NCI-H1417 treated with DMSO at 0.1 percent for 48 hours (cell line): Measurements from ENCODE around the gene LAMA2.

Experiments used
- DNase-seq: peaks from one replicate; lab custom pipeline; 2025; lab: John Stamatoyannopoulos, UW

The LAMA2 gene

DNA sequence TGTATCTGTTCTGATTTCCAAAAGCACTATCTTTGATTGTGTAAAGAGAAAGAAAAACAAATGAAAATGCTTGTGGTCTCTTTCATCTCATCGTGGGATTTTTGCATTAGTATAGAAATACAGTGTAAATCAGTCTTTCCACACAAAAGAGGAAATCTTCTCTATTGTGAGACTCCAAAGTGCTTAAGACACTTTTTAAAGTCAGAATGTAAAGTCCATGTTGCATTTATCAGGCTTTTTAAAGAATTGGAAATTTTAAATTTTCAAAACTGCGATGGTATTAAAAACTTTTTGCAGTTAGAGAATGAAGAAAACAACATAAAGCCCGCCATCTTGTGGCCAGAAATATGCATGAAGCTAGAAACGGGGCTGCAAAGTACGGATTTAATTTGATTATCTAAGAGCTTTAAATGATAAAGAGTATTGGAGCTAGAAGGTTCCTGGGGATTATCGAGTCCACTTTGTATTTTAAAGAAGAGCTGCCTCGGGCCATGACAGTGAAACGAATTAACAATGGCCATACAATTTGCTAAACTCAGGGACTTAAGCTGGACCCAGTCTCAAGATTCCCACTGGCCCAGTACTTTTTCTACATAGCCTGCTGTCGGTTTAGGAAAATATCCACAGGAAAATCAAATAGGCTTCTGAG lies 487.5 kb downstream of the LAMA2 start:
- DNase-seq = no peak

DNA sequence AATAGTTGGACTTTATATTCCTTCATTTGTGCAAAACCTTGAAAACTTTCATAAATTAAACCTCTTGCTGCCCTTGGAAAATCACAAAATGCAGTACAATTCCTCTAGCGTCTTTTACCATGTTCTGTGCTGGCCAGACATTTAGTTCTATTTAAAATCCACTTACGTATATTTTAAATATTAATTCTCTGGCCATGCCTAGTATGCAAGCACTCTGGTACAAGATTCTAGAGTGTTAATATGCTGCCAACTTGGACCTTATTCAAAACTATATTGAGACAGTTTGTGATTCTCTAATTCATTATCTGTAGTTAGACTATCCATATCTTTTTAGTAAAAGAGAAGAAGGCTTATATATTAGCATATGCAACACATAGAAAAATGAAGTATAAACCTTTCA lies 498.9 kb downstream of the LAMA2 start:
- DNase-seq = no peak

DNA sequence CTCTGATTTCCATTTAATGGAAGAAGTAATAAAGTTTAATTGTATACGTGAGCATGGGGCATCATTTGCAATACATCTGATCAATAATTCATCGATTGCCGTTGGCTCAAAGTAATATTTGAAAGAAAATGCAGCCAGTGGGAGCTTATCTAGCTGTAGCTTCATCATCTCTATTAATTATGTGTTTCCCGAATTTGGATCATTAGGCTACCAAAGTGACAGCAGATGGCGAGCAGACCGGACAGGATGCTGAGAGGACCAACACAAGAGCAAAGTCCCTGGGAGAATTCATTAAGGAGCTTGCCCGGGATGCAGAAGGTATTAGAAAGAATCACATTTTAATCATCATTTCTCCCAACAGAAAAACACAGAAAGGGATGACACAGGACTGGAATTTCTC lies 500.0 kb downstream of the LAMA2 start:
- DNase-seq = no peak

DNA sequence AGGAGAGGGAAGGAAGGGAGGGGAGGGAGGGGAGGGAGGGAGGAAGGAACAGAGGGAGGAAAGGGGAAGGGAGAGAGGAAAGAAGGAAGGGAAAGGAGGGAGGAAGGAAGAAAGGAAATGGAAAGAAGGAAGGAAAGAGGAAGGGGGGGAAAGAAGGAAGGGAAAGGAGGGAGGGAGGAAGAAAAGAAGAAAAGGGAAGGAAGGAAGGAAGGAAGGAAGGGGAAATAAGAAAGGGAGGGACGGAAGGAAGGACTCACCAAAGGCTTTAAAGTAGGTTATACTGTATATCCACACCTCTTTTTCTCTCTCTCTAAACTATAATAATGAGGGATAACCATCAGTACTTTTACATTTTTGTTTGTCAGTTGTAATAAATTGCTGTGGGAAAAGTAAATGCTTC lies 502.2 kb downstream of the LAMA2 start:
- no peak for DNase-seq

DNA sequence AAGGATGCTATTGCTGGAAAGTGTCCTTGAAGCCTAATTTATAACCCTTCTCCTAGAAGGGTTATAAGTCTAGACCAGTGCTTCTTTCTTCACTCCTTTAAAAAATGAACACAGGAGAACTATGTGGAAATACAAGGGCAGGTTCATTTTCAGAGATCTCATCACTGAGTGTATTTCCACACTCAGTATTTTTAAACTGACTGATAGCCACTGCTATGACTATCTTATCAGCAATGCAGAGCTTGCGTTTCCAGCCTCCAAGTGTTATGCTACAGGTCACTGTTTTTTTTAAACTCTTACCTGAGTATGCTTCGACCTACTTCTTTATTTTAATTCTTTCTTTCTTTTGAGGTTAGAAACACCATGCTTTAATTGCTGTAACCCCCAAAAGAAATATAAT lies 508.0 kb downstream of the LAMA2 start:
- no peak for DNase-seq

DNA sequence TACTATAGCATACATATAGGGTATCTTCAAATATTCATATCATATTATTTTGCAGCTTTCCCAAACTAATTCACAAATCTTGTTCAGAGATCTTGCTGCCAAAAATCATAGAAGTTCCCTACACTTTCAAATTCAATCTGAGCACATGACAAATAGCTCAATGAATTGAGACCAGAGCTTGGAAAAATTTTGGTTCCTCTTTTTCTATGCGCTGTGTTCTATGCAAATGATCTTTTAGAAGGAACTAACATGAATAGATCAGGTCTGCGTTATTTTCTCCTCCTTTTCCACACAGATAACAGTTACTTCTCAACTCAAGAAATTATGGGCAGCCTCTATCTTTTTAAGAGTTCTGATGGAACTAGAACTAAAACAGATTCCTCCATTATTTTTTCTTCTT lies 510.7 kb downstream of the LAMA2 start:
- DNase-seq = no peak

DNA sequence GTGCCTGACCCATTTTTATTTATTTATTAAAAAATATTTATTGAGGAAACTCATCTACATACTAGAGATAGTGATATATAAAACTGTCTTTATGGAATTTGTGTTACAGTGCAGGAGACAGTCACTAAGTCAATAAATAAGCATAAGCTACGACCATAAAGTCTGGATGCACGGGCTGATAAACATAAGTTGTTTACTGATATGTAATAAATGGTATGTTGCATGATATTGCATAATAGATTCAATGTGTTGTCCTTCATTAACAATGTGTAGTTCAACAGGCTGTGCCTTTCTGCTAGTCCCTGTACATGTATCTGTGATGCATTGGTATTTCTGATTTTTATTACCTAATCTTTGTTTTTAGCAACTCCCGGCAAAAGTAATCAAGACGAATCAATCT lies 515.8 kb downstream of the LAMA2 start:
- no peak for DNase-seq

DNA sequence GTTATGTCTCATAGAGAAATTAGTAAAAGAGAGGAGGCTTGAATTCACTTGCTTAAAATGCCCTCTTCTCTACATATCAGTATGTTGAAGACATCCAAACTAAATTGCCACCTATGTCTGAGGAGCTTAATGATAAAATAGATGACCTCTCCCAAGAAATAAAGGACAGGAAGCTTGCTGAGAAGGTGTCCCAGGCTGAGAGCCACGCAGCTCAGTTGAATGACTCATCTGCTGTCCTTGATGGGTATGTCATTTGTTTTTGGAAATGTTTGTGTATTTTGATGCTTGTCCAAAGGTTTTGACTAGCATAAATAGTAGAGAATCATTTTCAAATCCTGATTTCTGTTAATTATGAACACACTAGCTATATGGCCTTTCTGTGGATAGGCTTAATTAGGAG lies 519.3 kb downstream of the LAMA2 start:
- no peak for DNase-seq

DNA sequence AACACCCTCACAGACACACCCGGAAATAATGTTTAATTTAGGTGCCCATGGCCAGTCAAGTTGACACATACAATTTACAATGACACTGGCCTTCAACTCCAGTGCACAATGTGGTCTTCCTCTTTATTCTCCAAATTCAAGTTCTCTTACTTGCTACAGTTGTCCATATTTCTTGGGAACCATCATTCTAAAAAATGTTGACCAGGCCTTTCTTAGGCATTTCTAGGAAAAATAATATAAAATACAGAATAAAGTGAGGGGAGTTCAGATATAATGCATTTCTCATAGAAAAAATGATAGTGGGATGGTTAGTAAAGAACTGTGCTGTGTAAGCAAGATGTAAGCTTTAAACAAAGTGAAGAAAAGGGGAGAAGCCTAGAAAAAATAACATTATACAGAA lies 528.2 kb downstream of the LAMA2 start:
- DNase-seq = no peak

DNA sequence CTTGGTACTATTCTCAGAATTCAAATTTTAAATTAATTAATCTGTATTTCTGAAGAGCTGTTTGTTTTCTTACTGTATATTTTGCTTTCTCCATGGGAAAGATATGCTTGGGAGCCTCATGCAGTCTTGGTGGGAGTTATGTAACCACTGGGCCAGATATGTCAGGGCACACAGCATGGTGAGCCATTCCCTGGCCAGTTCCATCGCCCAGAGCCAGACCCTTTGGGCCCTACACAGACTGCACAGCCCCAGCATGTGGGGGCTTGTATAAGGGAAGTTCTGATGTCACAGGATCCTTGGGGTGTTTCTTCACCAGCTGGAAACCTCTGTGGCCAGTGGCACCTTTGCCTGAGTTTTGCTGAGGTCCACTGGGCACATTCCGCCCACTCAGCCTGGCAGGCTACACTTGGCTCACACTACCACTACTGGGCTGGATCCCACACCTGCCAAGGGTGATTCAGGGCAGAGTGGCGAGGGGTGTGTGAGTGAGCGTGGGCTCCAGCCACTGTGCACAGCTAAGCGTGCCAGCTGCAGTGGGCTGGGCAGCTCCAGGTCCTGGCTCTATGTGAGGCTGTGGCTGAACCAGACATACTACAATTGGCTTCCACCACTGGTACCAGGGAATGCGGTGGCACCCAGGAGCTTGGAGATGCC lies 533.5 kb downstream of the LAMA2 start:
- DNase-seq = no peak

DNA sequence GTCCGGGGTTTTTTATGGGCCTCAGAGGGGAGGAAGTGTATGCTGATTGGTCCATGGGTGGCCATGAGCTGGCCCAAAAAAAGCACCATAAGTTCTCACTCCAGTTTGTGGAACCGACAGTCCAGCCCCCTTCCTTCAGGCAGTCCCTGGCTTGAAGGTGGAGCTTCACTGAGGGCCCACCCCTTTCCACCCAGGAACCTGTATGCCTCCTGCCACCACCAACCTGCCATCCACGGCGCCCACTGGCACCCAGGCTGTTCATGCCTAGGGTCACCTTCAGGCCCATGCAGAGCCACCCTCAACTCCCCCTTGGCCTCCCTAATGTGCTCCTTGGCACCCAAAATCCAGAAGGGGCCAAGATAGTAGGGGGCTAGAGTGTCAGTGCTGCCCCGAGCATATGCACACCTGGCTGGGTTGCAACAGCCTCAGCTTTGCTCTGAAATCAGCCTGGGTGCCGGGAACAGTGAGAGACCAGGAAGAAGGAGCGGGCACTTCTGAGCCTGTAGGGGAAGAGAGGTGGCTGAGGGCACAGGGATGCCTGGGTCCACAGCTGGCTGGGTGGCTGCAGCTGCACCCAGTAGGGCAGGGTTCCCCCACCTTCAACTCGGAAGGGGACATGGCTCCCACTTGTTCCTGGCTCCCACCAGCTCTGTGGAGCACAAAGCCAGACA lies 534.6 kb downstream of the LAMA2 start:
- DNase-seq = no peak

DNA sequence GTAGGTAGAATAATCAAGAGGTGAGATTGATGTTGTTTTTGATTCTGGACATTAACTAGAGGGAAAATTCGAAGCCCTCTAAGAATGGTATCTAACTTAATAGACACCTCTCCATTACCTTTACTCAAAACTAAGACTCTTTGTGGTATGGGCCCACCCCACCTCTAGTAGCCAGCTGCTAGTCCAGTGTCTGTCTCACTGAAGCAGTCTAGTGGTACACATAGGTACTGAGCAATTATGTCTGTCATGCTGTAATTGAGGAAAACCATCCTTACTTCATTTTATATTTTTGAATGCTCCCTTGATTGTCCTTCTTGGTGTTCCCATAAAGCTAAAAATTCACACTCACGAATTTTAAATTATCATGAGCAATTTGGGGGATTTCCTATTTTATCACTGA lies 536.4 kb downstream of the LAMA2 start:
- DNase-seq = no peak

DNA sequence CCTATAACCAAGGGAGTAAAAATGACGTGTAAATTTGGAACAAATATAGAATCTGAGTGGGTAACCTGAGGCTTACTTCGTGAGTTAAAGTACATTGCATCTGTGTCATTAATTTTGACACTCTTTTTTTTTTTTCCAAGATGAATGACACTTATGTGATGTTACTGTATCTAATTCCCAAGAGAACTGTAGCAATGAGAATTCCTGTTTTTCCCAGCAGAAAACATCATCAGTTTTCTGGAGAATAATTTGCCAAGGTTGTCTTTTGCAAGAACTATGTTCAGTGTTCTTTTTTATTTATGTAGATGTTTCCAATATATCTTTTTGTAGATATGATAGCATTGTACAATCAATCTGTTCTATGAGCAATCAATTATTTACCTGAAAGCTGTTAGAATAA lies 543.4 kb downstream of the LAMA2 start:
- no peak for DNase-seq

DNA sequence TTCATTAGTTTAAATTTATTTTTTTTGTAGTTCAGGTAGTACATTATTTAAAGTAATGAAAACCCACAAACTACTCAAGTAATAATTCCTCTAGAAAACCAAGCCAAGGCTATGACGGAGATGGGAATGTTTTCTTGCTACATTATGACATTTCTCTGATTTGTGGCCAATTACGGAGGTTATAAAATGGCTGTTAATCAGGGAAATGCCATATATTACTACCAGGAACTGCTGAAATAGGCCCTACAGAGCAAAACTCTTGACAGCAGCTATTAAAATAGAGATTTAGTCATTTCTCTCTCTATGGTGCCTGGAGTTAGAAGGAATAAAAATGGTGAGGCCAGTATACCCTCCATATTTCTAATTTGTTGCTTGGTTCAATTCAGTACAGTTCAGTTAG lies 547.0 kb downstream of the LAMA2 start:
- no peak for DNase-seq

DNA sequence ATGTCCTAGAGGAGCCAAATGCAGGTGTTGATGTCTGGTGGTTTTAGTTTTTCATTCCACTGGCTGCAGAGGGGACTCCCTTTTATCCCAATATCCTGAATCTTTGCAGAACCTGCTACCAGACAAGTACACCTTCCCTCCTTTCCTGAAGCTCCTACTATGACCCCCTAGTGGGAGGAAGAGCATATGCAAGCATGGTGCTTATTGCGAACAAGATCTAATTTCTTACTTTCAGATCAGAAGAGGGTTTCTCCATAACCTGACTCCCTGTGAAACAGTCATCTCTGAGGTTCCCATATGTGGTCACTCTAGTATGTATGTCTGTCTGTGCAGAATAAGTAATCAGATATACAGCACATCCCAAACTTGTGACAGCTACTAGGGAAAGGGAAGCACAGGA lies 549.8 kb downstream of the LAMA2 start:
- DNase-seq = no peak

DNA sequence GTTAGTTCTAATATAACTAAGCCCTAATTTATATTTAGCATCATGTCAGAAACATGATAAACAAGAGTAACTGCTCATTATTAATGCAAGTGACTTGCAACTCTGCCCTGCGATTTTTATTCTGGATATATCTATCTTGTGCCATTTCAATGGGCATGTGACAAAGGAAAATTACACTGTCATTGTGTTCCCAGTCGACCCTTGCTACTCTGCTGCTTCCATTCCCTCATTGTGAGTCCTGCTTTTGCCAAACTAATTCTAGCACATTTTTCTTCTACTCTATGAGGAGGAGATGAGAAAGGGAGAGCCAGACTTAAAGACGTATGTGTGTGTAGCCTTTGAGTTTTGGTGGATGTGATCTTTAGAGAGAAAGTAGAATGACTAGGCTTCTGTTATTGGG lies 551.2 kb downstream of the LAMA2 start:
- DNase-seq = no peak

DNA sequence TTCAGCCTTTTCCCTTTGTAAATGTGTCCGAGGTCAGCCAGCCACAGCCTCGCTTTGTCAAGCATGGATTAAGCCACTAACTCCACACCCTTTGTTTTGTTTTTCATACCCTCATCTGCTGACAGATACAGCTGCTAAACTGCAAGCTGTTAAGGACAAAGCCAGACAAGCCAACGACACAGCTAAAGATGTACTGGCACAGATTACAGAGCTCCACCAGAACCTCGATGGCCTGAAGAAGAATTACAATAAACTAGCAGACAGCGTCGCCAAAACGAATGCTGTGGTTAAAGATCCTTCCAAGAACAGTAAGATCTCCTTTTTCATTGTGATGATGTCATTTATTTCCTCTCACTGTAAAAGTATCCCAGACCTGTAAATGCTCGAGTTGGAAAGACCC lies 557.8 kb downstream of the LAMA2 start:
- DNase-seq = no peak

DNA sequence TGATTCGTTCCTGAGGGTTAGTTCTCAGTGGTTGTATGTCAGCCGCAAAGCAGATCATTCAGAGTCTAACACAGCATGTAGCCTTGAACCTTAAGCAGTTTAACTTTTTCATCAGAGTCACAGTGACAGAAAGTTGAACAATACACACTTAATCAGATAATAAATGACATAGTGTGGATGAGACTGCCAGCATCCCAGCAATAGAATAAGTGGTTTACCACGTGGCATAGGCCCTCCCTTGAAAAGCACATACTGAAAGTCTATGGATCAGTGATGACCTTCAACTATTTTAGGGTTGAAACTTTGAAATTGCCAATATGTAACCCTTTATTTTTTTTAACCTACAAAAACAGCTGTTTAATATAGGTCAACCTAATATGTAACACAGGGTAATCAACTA lies 561.7 kb downstream of the LAMA2 start:
- no peak for DNase-seq

DNA sequence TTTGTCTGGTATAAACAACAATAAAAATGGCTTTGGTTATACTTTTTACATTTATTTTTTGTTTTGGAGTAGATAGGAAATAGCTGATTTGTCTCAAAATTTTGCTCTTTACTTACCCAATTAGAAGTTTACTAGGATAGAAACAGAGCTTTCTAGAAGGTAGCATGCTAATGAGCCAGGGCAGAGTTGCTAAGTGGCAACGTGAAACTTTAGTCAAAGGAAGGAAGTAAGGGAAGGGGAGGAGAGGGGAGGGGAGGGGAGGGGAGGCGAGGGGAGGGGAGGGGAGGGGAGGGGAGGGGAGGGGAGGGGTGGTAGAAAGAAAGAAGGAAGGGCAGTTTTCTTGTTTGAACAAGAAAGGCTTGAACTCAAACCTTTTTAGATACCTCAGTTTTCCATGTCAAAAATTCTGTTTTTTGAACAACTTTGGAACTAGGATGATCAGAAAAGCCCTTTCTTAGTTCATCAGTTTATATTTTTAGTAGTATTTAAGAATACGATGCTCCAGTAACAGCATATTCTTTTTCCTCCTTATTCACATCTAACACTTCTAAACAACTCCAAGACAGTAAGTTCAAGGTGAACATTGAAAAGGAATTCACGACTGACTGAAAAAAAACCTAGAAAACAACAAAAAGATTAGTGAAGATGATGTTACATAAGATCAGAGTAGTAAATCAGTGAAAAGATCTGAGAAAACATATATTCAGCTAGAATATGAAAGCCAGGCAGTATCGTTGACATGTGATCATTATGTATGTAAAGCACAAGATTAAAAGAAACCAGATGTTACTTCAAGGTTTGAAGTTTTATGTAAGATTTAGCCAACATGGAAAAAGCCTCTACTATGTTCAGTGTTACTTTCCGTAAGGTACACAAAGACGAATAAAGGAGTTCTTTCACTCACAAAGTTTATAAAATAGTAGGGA lies 563.6 kb downstream of the LAMA2 start:
- DNase-seq = no peak

DNA sequence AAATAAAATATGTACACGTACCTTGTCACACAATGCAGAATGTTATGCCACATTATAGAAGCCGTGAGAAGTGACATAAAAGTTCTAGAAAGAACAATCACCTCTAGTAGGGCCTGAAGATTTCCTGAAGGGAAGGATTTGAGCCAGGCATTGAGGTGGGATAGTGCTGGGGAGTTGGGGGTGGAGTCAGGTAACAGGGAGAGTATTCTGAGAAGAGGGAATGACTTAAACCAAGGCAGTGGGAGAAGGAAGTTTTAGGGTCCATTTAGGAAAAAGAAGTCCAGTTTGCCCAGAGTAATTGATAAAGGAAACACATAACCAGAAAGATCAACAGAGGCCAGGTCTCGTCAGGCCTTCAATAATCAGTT lies 564.2 kb downstream of the LAMA2 start:
- DNase-seq = no peak

DNA sequence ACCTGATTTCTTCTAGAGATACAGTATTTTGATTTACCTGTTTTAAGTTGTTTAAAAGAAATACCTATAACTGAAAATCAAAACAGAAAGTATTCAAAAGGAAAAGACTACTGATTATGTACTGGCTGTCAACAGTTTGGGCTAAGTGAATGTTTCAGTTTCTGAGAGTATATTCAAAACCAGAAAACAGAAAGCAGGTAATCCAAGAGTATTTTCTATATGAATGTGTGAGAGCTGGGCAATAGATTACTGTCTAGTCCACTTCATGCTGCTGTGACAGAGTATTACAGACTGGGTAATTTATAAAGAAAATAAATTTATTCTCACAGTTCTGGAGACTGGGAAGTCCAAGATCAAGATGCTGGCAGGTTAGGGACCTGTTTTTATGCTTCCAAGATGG lies 566.0 kb downstream of the LAMA2 start:
- no peak for DNase-seq

DNA sequence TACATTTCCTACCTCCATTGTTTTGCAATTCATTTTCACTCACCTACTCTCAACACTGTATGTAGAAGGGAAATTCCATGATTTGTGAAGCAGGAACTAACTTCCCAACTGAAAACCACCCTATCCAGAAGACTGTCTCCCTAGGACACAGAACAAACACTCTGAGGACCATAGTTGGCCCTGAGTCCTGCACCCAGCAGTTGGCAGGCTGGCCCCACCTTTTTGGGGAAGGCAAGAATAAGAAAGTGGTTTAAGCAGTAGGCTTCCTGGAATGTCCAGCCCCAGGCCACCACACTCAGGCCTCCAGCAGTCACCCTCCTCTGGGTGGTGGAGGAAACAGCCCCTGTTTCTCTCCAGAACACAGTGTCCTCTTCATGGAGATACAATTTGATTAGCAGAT lies 568.2 kb downstream of the LAMA2 start:
- no peak for DNase-seq

DNA sequence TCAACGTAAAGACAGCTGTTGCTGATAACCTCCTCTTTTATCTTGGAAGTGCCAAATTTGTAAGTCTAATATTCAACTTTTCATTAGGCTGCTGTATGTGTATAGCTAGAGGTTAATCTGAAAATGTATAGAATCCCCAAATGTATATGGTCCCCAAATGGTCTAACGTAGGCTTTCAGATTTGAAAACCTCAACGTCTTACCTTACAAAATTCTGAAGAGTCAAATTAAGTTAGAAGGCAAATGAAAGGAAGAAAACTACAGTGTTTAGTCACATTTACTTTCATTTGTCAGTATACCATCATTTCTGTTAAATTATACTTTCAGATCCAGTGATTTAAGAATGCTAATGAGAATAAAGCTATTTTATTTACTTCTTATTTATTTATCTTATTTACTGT lies 570.1 kb downstream of the LAMA2 start:
- no peak for DNase-seq
